Astrocyte (in vitro differentiated cells and primary cell): ENCODE measurements around the gene GBX1. TPM values are rescaled to one million over a fixed set of nuclear protein-coding genes. Genes with fewer than 3 reads are reported as not detected.
A peak's percentile ranks its signal among the peaks of the same experiment; 100 is the strongest.

Experiments used
- DNase-seq: peaks from one replicate; pipeline ENCODE4 v3.0.0-alpha.2; 2010; ENCODE audit warnings: low read depth
- FAIRE-seq: peaks from 2 replicates; lab custom pipeline; 2011; peaks lifted over from hg19 to GRCh38; lab: Jason Lieb, UNC
- H2AFZ ChIP-seq: 2 replicates; pipeline ENCODE4 v1.6.0; 2012; ENCODE audit warnings: low read depth, low read length, inconsistent platforms
- H3K27ac ChIP-seq: 2 replicates; pipeline ENCODE4 v1.5.1; 2011; ENCODE audit warnings: low read depth, low read length, inconsistent platforms
- H3K27me3 ChIP-seq: 2 replicates; pipeline ENCODE4 v1.6.0; 2011; ENCODE audit warnings: low read length, inconsistent platforms; ENCODE audit not compliant: insufficient read depth
- H3K36me3 ChIP-seq: 2 replicates; pipeline ENCODE4 v1.5.1; 2011; ENCODE audit warnings: low read length, inconsistent platforms; ENCODE audit not compliant: insufficient read depth
- H3K4me1 ChIP-seq: 2 replicates; pipeline ENCODE4 v1.5.1; 2011; ENCODE audit warnings: low read length, inconsistent platforms; ENCODE audit not compliant: insufficient read depth
- H3K4me2 ChIP-seq: 2 replicates; pipeline ENCODE4 v1.6.0; 2012; ENCODE audit warnings: low read length, inconsistent platforms
- H3K4me3 ChIP-seq: 2 replicates; pipeline ENCODE4 v1.5.1; 2011; ENCODE audit warnings: low read depth, mild to moderate bottlenecking, low read length, inconsistent platforms; ENCODE audit not compliant: insufficient read depth
- H3K79me2 ChIP-seq: 2 replicates; pipeline ENCODE4 v1.6.0; 2012; ENCODE audit warnings: mild to moderate bottlenecking, low read length, inconsistent platforms; ENCODE audit not compliant: insufficient read depth
- H3K9ac ChIP-seq: 2 replicates; pipeline ENCODE4 v1.6.0; 2012; ENCODE audit warnings: mild to moderate bottlenecking, low read length, inconsistent platforms
- H3K9me3 ChIP-seq: 2 replicates; pipeline ENCODE4 v1.5.1; 2012; ENCODE audit warnings: low read depth, mild to moderate bottlenecking, low read length, inconsistent platforms; ENCODE audit not compliant: insufficient read depth
- H4K20me1 ChIP-seq: 2 replicates; pipeline ENCODE4 v1.6.0; 2012; ENCODE audit warnings: low read length, inconsistent platforms; ENCODE audit not compliant: insufficient read depth
- H3K27ac Mint-ChIP-seq: one replicate; pipeline ENCODE4 v1.8.0; 2021; ENCODE audit warnings: mild to moderate bottlenecking, mixed read lengths; ENCODE audit not compliant: unreplicated experiment
- H3K27me3 Mint-ChIP-seq: one replicate; pipeline ENCODE4 v1.8.0; 2021; ENCODE audit warnings: low read depth, mixed read lengths; ENCODE audit not compliant: unreplicated experiment
- H3K36me3 Mint-ChIP-seq: one replicate; pipeline ENCODE4 v1.8.0; 2021; ENCODE audit warnings: low read depth, mixed read lengths; ENCODE audit not compliant: unreplicated experiment
- H3K4me1 Mint-ChIP-seq: one replicate; pipeline ENCODE4 v1.8.0; 2021; ENCODE audit warnings: low read depth, mixed read lengths; ENCODE audit not compliant: unreplicated experiment
- H3K4me3 Mint-ChIP-seq: one replicate; pipeline ENCODE4 v1.8.0; 2021; ENCODE audit warnings: mild to moderate bottlenecking, moderate library complexity, mixed read lengths; ENCODE audit not compliant: unreplicated experiment
- H3K9me3 Mint-ChIP-seq: one replicate; pipeline ENCODE4 v1.8.0; 2021; ENCODE audit warnings: mild to moderate bottlenecking, mixed read lengths; ENCODE audit not compliant: unreplicated experiment
- CTCF ChIP-seq: IDR thresholded peaks from 2 replicates; pipeline ENCODE4 v1.5.1; 2011; ENCODE audit warnings: low read depth, mild to moderate bottlenecking, inconsistent platforms, low read length, moderate library complexity; ENCODE audit not compliant: insufficient read depth
- EZH2 ChIP-seq: IDR thresholded peaks from 2 replicates; pipeline ENCODE4 v1.6.1; 2012; ENCODE audit warnings: mild to moderate bottlenecking, low read length, inconsistent platforms; ENCODE audit not compliant: insufficient read depth
- total RNA-seq: library from RNA; stranded (reverse); gene quantifications from 2 replicates; pipeline ENCODE4 v1.2.1, GENCODE V29; 2021

GBX1 gene
- total RNA-seq, 1 donor from 2014 or later = not detected

GRCh38 chr7:151114151-151115090 lies 53.1 kb downstream of the GBX1 start:
- Histone ChIP-seq H2AFZ (peak overlapping the region; percentile 24), H3K9me3 (no peaks in the 10 kb centered on the region), H3K27ac (peak overlapping the region; percentile 80), H3K79me2 (peaks cover 73% of the 10 kb centered on the region), H3K36me3 (no peaks in the 10 kb centered on the region), H4K20me1 (peaks cover 84% of the 10 kb centered on the region), H3K4me2 (peak overlapping the region; percentile 79), H3K4me1 (peaks cover 30% of the 10 kb centered on the region), H3K4me3 (peak overlapping the region; percentile 45), H3K9ac (peak overlapping the region; percentile 65), H3K27me3 (no peaks in the 10 kb centered on the region)
- no peak for TF ChIP-seq CTCF
- no peak for TF ChIP-seq EZH2
- H3K27me3 Mint-ChIP-seq = no peaks in the 10 kb centered on the region
- peaks cover 11% of the 10 kb centered on the region for H3K36me3 Mint-ChIP-seq
- H3K9me3 Mint-ChIP-seq = no peaks in the 10 kb centered on the region
- FAIRE-seq (no peak), DNase-seq (no peak)
- H3K27ac Mint-ChIP-seq = peak overlapping the region; percentile 97
- peak overlapping the region; percentile 84 for H3K4me3 Mint-ChIP-seq
- peaks cover 33% of the 10 kb centered on the region for H3K4me1 Mint-ChIP-seq

GRCh38 chr7:151113344-151114150 lies 53.9 kb downstream of the GBX1 start:
- H3K36me3 ChIP-seq = no peaks in the 10 kb centered on the region
- Mint-ChIP-seq H3K36me3 (peaks cover 5% of the 10 kb centered on the region), H3K4me3 (peak overlapping the region; percentile 84), H3K27me3 (no peaks in the 10 kb centered on the region), H3K9me3 (no peaks in the 10 kb centered on the region), H3K27ac (peak overlapping the region; percentile 97), H3K4me1 (peaks cover 36% of the 10 kb centered on the region)
- no peaks in the 10 kb centered on the region for H3K27me3 ChIP-seq
- H2AFZ ChIP-seq = peak overlapping the region; percentile 42
- H3K4me1 ChIP-seq = peaks cover 30% of the 10 kb centered on the region
- DNase-seq (peak; percentile 96), FAIRE-seq (peak; percentile 5)
- H3K79me2 ChIP-seq = peaks cover 81% of the 10 kb centered on the region
- H3K4me3 ChIP-seq = peak overlapping the region; percentile 45
- peak overlapping the region; percentile 79 for H3K4me2 ChIP-seq
- peak overlapping the region; percentile 65 for H3K9ac ChIP-seq
- TF ChIP-seq CTCF = no peak
- TF ChIP-seq EZH2 = no peak
- no peaks in the 10 kb centered on the region for H3K9me3 ChIP-seq
- H4K20me1 ChIP-seq = peaks cover 87% of the 10 kb centered on the region
- H3K27ac ChIP-seq = peak overlapping the region; percentile 80
